ENCODE measurements around the gene LSM8. TPM values are rescaled to one million over a fixed set of nuclear protein-coding genes. Genes with fewer than 3 reads are reported as not detected.
"Not testable (repeated sequence)": the region's sequence is repeated elsewhere in the genome, so short reads cannot be mapped to it uniquely, and the experiment has no call there.

LSM8 gene
- total and polyA plus RNA-seq, 2 donors (not counting 1 experiment from before 2014, with no cell fraction given): 64.3 to 65.2 TPM

DNA sequence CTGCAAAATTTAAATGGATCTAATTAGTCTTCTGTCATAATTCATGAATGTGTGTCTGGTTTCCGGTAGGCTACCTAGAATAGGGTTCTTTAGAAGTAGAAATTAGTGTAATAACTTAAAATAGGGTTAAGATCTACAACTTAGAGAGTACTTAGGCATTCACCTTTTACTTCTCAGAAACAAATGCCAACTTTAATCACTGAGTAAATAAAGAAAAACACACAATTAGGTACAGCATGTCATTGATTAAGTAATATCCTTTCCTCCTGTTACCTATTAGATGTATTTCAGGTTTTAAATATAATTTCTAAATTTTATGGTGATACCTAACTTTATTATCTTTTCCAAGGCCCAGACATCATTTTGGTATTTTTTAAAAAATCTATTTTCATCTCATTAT, 49.8 kb downstream of the LSM8 start:
- ChIA-PET CTCF (interaction anchor here (0.5 kb wide), 1 partner anchor 10 kb away, joined by 3 read pairs; no protein-coding TSS in a partner anchor), POLR2A (no interaction called here)
- no peaks in the 10 kb centered on the region for H3K36me3 ChIP-seq (replicated peaks in 1 of 2; ENCODE audit: control extremely low read depth in 1 of 2, control insufficient read depth in 1 of 2, extremely low read depth in 1 of 2, insufficient read depth in 2 of 2, low read length in 1 of 2)
- no peaks in the 10 kb centered on the region for H3K4me1 ChIP-seq (ENCODE audit: control insufficient read depth in 2 of 2, insufficient read depth in 2 of 2, low read length in 2 of 2)
- no peaks in the 10 kb centered on the region for H3K9me3 ChIP-seq (ENCODE audit: control extremely low read depth in 1 of 3, control insufficient read depth in 2 of 3, insufficient read depth in 1 of 3, low read length in 2 of 3)
- no peak overlapping the region for H3K4me3 ChIP-seq (ENCODE audit: control extremely low read depth in 1 of 5, extremely low read depth in 1 of 5, insufficient read depth in 1 of 5, low read depth in 2 of 5, low read length in 4 of 5)
- H4K20me1 ChIP-seq (ENCODE audit: control insufficient read depth, insufficient read depth, low read length, poor library complexity, severe bottlenecking): no peaks in the 10 kb centered on the region
- no CpG with 5 or more reads among the region's 1 CpG for WGBS (ENCODE audit: insufficient coverage)
- no peak overlapping the region for H3K9ac ChIP-seq (ENCODE audit: low read length)
- no peak overlapping the region for H2AFZ ChIP-seq (ENCODE audit: insufficient read depth, low read depth, low read length, poor library complexity, severe bottlenecking)
- no peak overlapping the region for H3K4me2 ChIP-seq (replicated peaks; ENCODE audit: low read depth, low read length, poor library complexity, severe bottlenecking)
- TF ChIP-seq EZH2 (IDR thresholded peaks at IDR 0.05; ENCODE audit: borderline replicate concordance, insufficient read depth, low read depth, low read length, poor library complexity, severe bottlenecking) (no peak), CTCF (IDR thresholded peaks at IDR 0.05) (no peak)
- peaks cover 0 to 10% (median 0%) of the 10 kb centered on the region in 4 experiments for H3K27me3 ChIP-seq (replicated peaks in 1 of 4; ENCODE audit: control extremely low read depth in 1 of 4, control insufficient read depth in 3 of 4, insufficient read depth in 4 of 4, low read length in 3 of 4)
- no peak overlapping the region for H3K4me3 Mint-ChIP-seq
- intact Hi-C loops (cut with micrococcal nuclease): no loop called here
- ATAC-seq (ENCODE audit: low read depth): no peak
- no peak for DNase-seq
- H3K79me2 ChIP-seq (ENCODE audit: control insufficient read depth, insufficient read depth, low read length): no peaks in the 10 kb centered on the region
- H3K27me3 Mint-ChIP-seq: peaks cover 11% of the 10 kb centered on the region
- H3K9me3 Mint-ChIP-seq (ENCODE audit: insufficient read depth): no peaks in the 10 kb centered on the region
- H3K4me1 Mint-ChIP-seq: no peaks in the 10 kb centered on the region
- no peak overlapping the region for H3K27ac ChIP-seq (ENCODE audit: low read length in 2 of 2)
- H3K27ac Mint-ChIP-seq: no peak overlapping the region

GRCh38 chr7:118239014-118239413, 55.0 kb downstream of the LSM8 start:
- Histone ChIP-seq H3K4me1 (ENCODE audit: control insufficient read depth in 2 of 2, insufficient read depth in 2 of 2, low read length in 2 of 2) (no peaks in the 10 kb centered on the region), H3K9me3 (ENCODE audit: control extremely low read depth in 1 of 3, control insufficient read depth in 2 of 3, insufficient read depth in 1 of 3, low read length in 2 of 3) (no peaks in the 10 kb centered on the region), H3K27ac (ENCODE audit: low read length in 2 of 2) (no peak overlapping the region), H3K4me3 (ENCODE audit: control extremely low read depth in 1 of 5, extremely low read depth in 1 of 5, insufficient read depth in 1 of 5, low read depth in 2 of 5, low read length in 4 of 5) (no peak overlapping the region), H2AFZ (ENCODE audit: insufficient read depth, low read depth, low read length, poor library complexity, severe bottlenecking) (no peak overlapping the region), H3K79me2 (ENCODE audit: control insufficient read depth, insufficient read depth, low read length) (no peaks in the 10 kb centered on the region), H3K9ac (ENCODE audit: low read length) (no peak overlapping the region), H3K36me3 (replicated peaks in 1 of 2; ENCODE audit: control extremely low read depth in 1 of 2, control insufficient read depth in 1 of 2, extremely low read depth in 1 of 2, insufficient read depth in 2 of 2, low read length in 1 of 2) (no peaks in the 10 kb centered on the region), H4K20me1 (ENCODE audit: control insufficient read depth, insufficient read depth, low read length, poor library complexity, severe bottlenecking) (no peaks in the 10 kb centered on the region), H3K4me2 (replicated peaks; ENCODE audit: low read depth, low read length, poor library complexity, severe bottlenecking) (no peak overlapping the region), H3K27me3 (replicated peaks in 1 of 4; ENCODE audit: control extremely low read depth in 1 of 4, control insufficient read depth in 3 of 4, insufficient read depth in 4 of 4, low read length in 3 of 4) (peaks cover 0 to 4% (median 0%) of the 10 kb centered on the region in 4 experiments)
- Mint-ChIP-seq H3K9me3 (ENCODE audit: insufficient read depth) (no peaks in the 10 kb centered on the region), H3K27ac (no peak overlapping the region), H3K4me3 (no peak overlapping the region), H3K27me3 (peaks cover 8% of the 10 kb centered on the region), H3K4me1 (no peaks in the 10 kb centered on the region)
- no peak for ATAC-seq (ENCODE audit: low read depth)
- DNase-seq: no peak
- ChIA-PET CTCF (no interaction called here), POLR2A (no interaction called here)
- TF ChIP-seq CTCF (IDR thresholded peaks at IDR 0.05) (no peak), EZH2 (IDR thresholded peaks at IDR 0.05; ENCODE audit: borderline replicate concordance, insufficient read depth, low read depth, low read length, poor library complexity, severe bottlenecking) (no peak)
- WGBS (ENCODE audit: insufficient coverage): 100% methylated on average over 1 of the region's 3 CpGs
- intact Hi-C loops (cut with micrococcal nuclease): no loop called here

GRCh38 chr7:118240320-118240719, 56.4 kb downstream of the LSM8 start:
- POLR2A ChIA-PET; H3K4me3 Mint-ChIP-seq; CTCF ChIA-PET; H3K4me1 Mint-ChIP-seq; H3K36me3 ChIP-seq (replicated peaks in 1 of 2; ENCODE audit: control extremely low read depth in 1 of 2, control insufficient read depth in 1 of 2, extremely low read depth in 1 of 2, insufficient read depth in 2 of 2, low read length in 1 of 2); H3K4me2 ChIP-seq (replicated peaks; ENCODE audit: low read depth, low read length, poor library complexity, severe bottlenecking); intact Hi-C loops (cut with micrococcal nuclease); H4K20me1 ChIP-seq (ENCODE audit: control insufficient read depth, insufficient read depth, low read length, poor library complexity, severe bottlenecking); H3K9me3 Mint-ChIP-seq (ENCODE audit: insufficient read depth); H3K79me2 ChIP-seq (ENCODE audit: control insufficient read depth, insufficient read depth, low read length); H3K9me3 ChIP-seq (ENCODE audit: control extremely low read depth in 1 of 3, control insufficient read depth in 2 of 3, insufficient read depth in 1 of 3, low read length in 2 of 3); H3K4me3 ChIP-seq (ENCODE audit: control extremely low read depth in 1 of 5, extremely low read depth in 1 of 5, insufficient read depth in 1 of 5, low read depth in 2 of 5, low read length in 4 of 5); H3K27ac ChIP-seq (ENCODE audit: low read length in 2 of 2); H3K9ac ChIP-seq (ENCODE audit: low read length); H3K27ac Mint-ChIP-seq; H3K27me3 Mint-ChIP-seq; H3K27me3 ChIP-seq (replicated peaks in 1 of 4; ENCODE audit: control extremely low read depth in 1 of 4, control insufficient read depth in 3 of 4, insufficient read depth in 4 of 4, low read length in 3 of 4); H2AFZ ChIP-seq (ENCODE audit: insufficient read depth, low read depth, low read length, poor library complexity, severe bottlenecking); ATAC-seq (ENCODE audit: low read depth); DNase-seq; H3K4me1 ChIP-seq (ENCODE audit: control insufficient read depth in 2 of 2, insufficient read depth in 2 of 2, low read length in 2 of 2): not testable (repeated sequence)
- WGBS (ENCODE audit: insufficient coverage): no CpG with 5 or more reads among the region's 2 CpGs
